ENCODE results near the gene LSM12.
A peak's percentile ranks its signal among the peaks of the same experiment; 100 is the strongest.
"Not testable (repeated sequence)": the region's sequence is repeated elsewhere in the genome, so short reads cannot be mapped to it uniquely, and the experiment has no call there.

Gene LSM12

GRCh38 chr17:44006598-44007345 is 59.7 kb downstream of the LSM12 start:
- DNase-seq: peak; percentile 71

- DNase-seq: no peak
Measured at GRCh38 chr17:44006272-44006597, 60.2 kb downstream of the LSM12 start.

GRCh38 chr17:44005527-44006271 is 60.8 kb downstream of the LSM12 start:
- no peak for DNase-seq

GRCh38 chr17:44004761-44005526 is 61.5 kb downstream of the LSM12 start:
- DNase-seq: no peak

- no peak for DNase-seq
Measured at GRCh38 chr17:44004077-44004760, 62.3 kb downstream of the LSM12 start, which contains the start of gene NAGS. TSS of gene NAGS (plus strand) at chr17:44004622. CDS start at chr17:44004664, 42 bp downstream.

GRCh38 chr17:44002141-44002848 is 64.2 kb downstream of the LSM12 start:
- no peak for DNase-seq

GRCh38 chr17:44001461-44001920 is 65.0 kb downstream of the LSM12 start:
- no peak for DNase-seq

GRCh38 chr17:44000871-44001460 is 65.5 kb downstream of the LSM12 start:
- no peak for DNase-seq

GRCh38 chr17:44000141-44000860 is 66.2 kb downstream of the LSM12 start:
- no peak for DNase-seq

GRCh38 chr17:43999024-43999423 is 67.4 kb downstream of the LSM12 start:
- DNase-seq: no peak

GRCh38 chr17:43998552-43998951 is 67.9 kb downstream of the LSM12 start:
- no peak for DNase-seq

GRCh38 chr17:43997180-43997579 is 69.3 kb downstream of the LSM12 start:
- not testable (repeated sequence) for DNase-seq

GRCh38 chr17:43995150-43995471 is 71.4 kb downstream of the LSM12 start:
- no peak for DNase-seq

- DNase-seq: no peak
Measured at GRCh38 chr17:43994272-43995149, 72.0 kb downstream of the LSM12 start.

- no peak for DNase-seq
Measured at GRCh38 chr17:43992641-43993040, 73.8 kb downstream of the LSM12 start.

GRCh38 chr17:43988301-43988700 is 78.2 kb downstream of the LSM12 start:
- no peak for DNase-seq

GRCh38 chr17:43987131-43988021 is 79.1 kb downstream of the LSM12 start:
- no peak for DNase-seq

- no peak for DNase-seq
Measured at GRCh38 chr17:43986225-43986981, 80.1 kb downstream of the LSM12 start.
